ENCODE data around the gene CHST8.
"Not testable (repeated sequence)": the region's sequence is repeated elsewhere in the genome, so short reads cannot be mapped to it uniquely, and the experiment has no call there.

Gene CHST8

DNA sequence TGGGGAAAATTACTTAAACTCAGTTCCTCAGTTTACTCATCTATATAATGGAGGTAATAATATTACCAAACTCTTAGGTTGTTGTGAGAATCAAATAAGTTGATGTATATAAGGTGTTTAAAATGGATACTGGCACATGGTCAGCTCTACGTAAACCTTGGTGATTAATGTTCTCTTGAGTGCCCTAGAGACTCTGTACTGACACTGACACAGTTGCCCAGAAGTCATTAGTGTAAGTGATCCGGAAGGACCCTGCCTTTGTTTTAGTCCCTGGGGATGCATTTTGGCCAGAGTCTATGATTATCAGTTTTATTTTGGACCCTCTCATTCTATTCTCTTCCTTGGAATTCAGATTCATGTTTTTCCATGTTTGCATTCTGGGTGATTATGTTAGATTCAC, 31.9 kb downstream of the CHST8 start:
- TF ChIP-seq, protein P1, sequence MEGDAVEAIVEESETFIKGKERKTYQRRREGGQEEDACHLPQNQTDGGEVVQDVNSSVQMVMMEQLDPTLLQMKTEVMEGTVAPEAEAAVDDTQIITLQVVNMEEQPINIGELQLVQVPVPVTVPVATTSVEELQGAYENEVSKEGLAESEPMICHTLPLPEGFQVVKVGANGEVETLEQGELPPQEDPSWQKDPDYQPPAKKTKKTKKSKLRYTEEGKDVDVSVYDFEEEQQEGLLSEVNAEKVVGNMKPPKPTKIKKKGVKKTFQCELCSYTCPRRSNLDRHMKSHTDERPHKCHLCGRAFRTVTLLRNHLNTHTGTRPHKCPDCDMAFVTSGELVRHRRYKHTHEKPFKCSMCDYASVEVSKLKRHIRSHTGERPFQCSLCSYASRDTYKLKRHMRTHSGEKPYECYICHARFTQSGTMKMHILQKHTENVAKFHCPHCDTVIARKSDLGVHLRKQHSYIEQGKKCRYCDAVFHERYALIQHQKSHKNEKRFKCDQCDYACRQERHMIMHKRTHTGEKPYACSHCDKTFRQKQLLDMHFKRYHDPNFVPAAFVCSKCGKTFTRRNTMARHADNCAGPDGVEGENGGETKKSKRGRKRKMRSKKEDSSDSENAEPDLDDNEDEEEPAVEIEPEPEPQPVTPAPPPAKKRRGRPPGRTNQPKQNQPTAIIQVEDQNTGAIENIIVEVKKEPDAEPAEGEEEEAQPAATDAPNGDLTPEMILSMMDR (IDR thresholded peaks at IDR 0.05; ENCODE audit: low read depth, low read length, missing control alignments): no peak
- no peak overlapping the region for H3K4me3 ChIP-seq (replicated peaks; ENCODE audit: low read depth, low read length)
- no peak for DNase-seq (ENCODE audit: extremely low read depth, low read depth)

DNA sequence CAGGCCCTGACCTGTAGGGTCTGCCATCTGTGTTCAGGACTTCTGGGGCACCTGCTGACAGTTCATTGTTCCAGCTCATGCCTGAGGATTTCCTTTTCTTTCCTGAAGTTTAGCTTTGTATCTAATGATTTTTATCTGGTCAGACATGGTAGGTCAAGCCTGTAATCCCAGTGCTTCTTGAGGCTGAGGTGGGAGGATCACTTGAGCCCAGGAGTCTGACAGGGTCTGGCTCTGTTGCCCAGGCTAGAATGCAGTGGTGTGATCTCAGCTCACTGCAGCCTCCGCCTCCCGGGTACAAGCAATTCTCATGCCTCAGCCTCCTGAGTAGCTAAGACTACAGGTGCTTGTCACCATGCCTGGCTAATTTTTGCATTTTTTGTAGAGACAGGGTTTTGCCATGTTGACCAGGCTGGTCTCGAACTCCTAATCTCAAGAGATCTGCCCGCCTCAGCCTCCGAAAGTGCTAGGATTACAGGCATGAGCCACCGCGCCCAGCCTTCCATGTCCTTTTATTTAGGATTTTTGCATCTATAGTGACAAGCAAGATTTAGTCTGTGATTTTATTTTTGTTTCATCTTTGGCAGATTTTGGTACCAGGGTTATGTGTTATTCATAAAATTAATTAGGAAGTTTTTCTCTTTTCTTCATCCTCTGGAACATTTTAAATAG, 33.2 kb downstream of the CHST8 start:
- TF ChIP-seq, protein P1 (IDR thresholded peaks at IDR 0.05; ENCODE audit: low read depth, low read length, missing control alignments): no peak
- no peak for DNase-seq (ENCODE audit: extremely low read depth, low read depth)

DNA sequence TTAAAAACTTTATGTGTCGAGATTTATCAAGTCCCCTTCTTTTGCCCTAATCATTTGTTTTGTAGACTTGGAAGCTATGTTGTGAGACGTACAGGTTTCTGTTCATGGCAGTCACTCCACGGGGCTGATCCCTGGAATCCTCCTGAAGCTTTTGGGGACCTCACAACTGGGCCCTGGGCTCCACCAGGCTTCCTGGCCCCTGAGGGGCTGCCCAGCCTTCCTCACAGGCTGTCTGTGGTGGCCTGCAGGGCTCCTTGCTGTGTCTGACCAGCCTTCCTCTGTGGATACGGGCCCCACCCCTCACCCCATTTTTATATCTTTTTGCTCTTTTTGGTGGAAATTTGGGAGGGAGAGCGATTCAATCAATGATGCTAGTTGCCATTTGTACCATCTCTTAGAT, 38.1 kb downstream of the CHST8 start:
- no peak for DNase-seq (ENCODE audit: extremely low read depth, low read depth)
- TF ChIP-seq, protein P1 (IDR thresholded peaks at IDR 0.05; ENCODE audit: low read depth, low read length, missing control alignments): no peak
- H3K4me3 ChIP-seq (replicated peaks; ENCODE audit: low read depth, low read length): no peak overlapping the region

More for the DNA sequence above, 33.2 kb downstream of the CHST8 start:
- no peak overlapping the region for H3K4me3 ChIP-seq (replicated peaks; ENCODE audit: low read depth, low read length)

DNA sequence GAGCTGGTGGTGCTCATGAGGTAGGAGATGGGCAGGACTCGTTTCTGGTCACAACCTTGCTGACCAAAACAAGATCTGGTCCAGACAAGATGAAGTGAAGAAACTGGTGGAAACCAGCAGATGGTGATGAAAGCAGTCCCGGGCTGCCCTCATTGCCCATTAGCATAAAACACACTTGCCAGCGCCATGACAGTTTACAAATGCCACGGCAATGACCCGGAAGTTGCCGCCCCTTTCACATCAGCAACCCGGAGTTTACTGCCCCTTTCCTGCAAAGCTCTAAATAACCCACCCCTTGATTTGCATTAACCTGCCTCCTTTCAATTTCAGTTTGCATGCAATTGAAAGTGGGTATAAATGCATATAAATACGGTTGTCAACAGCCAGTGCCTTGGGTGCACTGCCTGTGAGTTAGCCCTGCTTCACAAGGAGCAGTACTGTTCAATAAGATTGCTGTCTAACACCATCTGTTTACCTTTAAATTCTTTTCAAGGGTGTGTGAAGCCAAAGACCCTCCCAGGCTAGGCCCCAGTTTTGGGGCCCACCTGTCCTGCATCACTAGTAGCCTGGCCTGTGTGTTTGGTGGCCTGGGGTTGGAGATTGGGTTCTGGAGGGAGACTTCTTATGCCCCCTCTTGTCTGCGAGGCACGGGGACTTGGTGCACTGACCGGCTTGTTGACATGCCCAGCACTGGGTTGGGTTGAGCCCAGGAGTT, 38.8 kb downstream of the CHST8 start:
- TF ChIP-seq, protein P1 (IDR thresholded peaks at IDR 0.05; ENCODE audit: low read depth, low read length, missing control alignments): no peak
- H3K4me3 ChIP-seq (replicated peaks; ENCODE audit: low read depth, low read length): no peak overlapping the region
- no peak for DNase-seq (ENCODE audit: extremely low read depth, low read depth)

DNA sequence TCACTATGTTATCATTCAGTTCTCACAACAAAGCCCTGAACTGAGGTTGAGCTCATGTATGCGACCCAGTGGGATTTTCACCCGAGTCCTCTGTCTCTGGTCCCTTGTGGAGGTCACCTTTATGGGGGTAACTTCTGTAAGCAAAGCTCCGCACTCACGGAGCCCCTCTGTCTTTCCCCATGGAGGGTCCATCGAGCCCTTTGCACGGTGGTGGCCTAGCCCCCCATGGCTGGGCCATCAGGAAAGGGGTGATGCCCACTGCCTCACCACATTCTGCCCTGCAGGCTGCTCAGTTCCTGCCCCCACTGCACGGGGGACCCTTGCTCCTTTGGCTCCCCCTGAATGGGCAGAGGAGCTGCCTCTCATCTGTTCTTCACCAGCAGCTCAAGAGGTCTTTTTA, 39.6 kb downstream of the CHST8 start:
- TF ChIP-seq, protein P1 (IDR thresholded peaks at IDR 0.05; ENCODE audit: low read depth, low read length, missing control alignments): no peak
- H3K4me3 ChIP-seq (replicated peaks; ENCODE audit: low read depth, low read length): no peak overlapping the region
- DNase-seq (ENCODE audit: extremely low read depth, low read depth): no peak

DNA sequence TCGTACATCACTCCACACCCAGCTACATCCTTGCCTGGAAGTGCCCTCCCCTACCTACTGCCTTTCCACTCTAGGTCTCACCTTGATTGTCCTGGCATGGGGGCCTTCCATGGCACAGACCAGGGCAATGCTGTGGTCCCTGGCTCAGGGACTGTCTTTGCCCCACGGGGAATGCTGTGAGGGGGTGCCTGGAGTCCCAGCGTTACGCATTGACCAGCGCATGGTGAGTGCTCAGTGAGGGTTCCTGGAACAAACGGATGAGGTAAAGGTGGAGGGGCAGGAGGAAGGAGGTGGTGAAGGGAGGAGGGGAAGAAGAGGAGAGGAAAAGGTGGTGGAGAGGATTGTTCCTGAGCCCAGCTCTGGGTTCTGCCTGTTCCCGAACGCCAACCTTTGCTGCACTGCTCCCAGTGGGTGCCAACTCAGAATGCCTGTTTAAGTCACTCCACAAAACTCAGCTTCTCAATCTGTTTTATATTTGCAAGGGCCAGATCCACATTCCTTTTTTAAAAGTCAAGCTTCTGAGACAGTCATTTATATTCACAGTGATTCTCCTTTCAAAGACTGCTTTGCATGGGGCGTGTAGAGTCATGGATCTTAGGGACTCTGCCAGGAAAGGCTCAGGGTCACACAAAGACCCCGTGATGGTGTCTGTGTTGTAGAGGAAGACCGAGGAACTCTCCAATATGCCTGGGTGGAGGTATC, 40.8 kb downstream of the CHST8 start:
- TF ChIP-seq, protein P1 (IDR thresholded peaks at IDR 0.05; ENCODE audit: low read depth, low read length, missing control alignments): no peak
- DNase-seq (ENCODE audit: extremely low read depth, low read depth): no peak
- H3K4me3 ChIP-seq (replicated peaks; ENCODE audit: low read depth, low read length): no peak overlapping the region

DNA sequence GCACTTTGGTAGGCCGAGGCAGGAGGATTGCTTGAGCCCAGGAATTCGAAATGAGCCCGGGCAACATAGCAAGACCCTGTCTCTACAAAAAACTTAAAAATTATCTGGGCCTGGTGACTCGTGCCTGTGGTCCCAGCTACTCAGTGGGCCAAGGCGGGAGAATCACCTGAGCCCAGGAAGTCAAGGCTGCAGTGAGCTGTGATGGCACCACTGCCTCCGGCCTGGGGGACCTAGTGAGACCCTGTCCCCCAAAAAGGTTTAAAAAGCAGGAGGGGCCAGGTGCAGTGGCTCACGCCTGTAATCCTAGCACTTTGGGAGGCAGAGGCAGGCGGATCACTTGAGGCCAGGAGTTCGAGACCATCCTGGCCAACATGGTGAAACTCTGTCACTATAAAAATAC, 41.6 kb downstream of the CHST8 start:
- H3K4me3 ChIP-seq (replicated peaks; ENCODE audit: low read depth, low read length); DNase-seq (ENCODE audit: extremely low read depth, low read depth): not testable (repeated sequence)

Measured in HFF-Myc (cell line).